ENCODE measurements around the gene VSTM4.

- TF ChIP-seq CTCF (conservative IDR thresholded peaks at IDR 0.05; ENCODE audit: low read depth in 2 of 2) (no peak), POLR2AphosphoS5 (IDR thresholded peaks at IDR 0.05; ENCODE audit: low read depth) (no peak), CREB1 (CRISPR knock-in tag; IDR thresholded peaks at IDR 0.05; ENCODE audit: low read depth) (no peak), EZH2 (IDR thresholded peaks at IDR 0.05; ENCODE audit: low read depth, unreplicated experiment) (no peak), REST (IDR thresholded peaks at IDR 0.05; ENCODE audit: unreplicated experiment) (no peak), EZH2phosphoT487 (IDR thresholded peaks at IDR 0.05; ENCODE audit: unreplicated experiment) (no peak), NANOG (IDR thresholded peaks at IDR 0.05; ENCODE audit: borderline replicate concordance) (no peak), STAT1 (IDR thresholded peaks at IDR 0.05; ENCODE audit: unreplicated experiment) (no peak), JUNB (IDR thresholded peaks at IDR 0.05; ENCODE audit: unreplicated experiment) (no peak), ETS1 (IDR thresholded peaks at IDR 0.05) (no peak), ZNF114 (CRISPR knock-in tag; IDR thresholded peaks at IDR 0.05) (no peak), ZNF331 (CRISPR knock-in tag; IDR thresholded peaks at IDR 0.05; ENCODE audit: low read depth) (no peak)
These were observed 62.0 kb downstream of the VSTM4 start for GRCh38 chr10:49053053-49053997.

Measured in GM23338 (cell line).